Endodermal cell (in vitro differentiated cells): ENCODE data around the gene MAFG. TPM values are rescaled to one million over a fixed set of nuclear protein-coding genes. Genes with fewer than 3 reads are reported as not detected.

Experiments
- DNase-seq: peaks from one replicate; pipeline ENCODE4 v3.0.0-alpha.2; 2017
- H3K27ac ChIP-seq: 2 replicates; pipeline ENCODE4 v1.5.1; 2013; ENCODE audit warnings: mild to moderate bottlenecking, low read depth, low read length, moderate library complexity
- H3K27me3 ChIP-seq: 2 replicates; pipeline ENCODE4 v1.6.1; 2013; ENCODE audit warnings: mild to moderate bottlenecking, low read length, moderate library complexity; ENCODE audit not compliant: insufficient read depth, control insufficient read depth, poor library complexity, severe bottlenecking
- H3K36me3 ChIP-seq: 2 replicates; pipeline ENCODE4 v1.7.0; 2013; ENCODE audit warnings: mild to moderate bottlenecking, low read length, moderate library complexity; ENCODE audit not compliant: control insufficient read depth, insufficient read depth
- H3K4me1 ChIP-seq: one replicate; pipeline ENCODE4 v1.7.0; 2013; ENCODE audit warnings: low read length; ENCODE audit not compliant: control insufficient read depth, insufficient read depth
- H3K4me3 ChIP-seq: 2 replicates; pipeline ENCODE4 v1.5.1; 2013; ENCODE audit warnings: mild to moderate bottlenecking, low read length, moderate library complexity
- H3K9ac ChIP-seq: 2 replicates; pipeline ENCODE4 v1.6.1; 2013; ENCODE audit warnings: mild to moderate bottlenecking, low read length, moderate library complexity; ENCODE audit not compliant: poor library complexity, severe bottlenecking; ENCODE audit errors: extremely low read depth
- H3K9me3 ChIP-seq: 2 replicates; pipeline ENCODE4 v1.6.1; 2013; ENCODE audit warnings: mild to moderate bottlenecking, low read length, moderate library complexity; ENCODE audit not compliant: control insufficient read depth
- H3K27ac Mint-ChIP-seq: 2 replicates; pipeline ENCODE4 v1.8.0; 2020; ENCODE audit warnings: mixed read lengths
- H3K27me3 Mint-ChIP-seq: 2 replicates; pipeline ENCODE4 v1.8.0; 2021; ENCODE audit warnings: mild to moderate bottlenecking, mixed read lengths; ENCODE audit not compliant: insufficient read depth
- H3K36me3 Mint-ChIP-seq: 2 replicates; pipeline ENCODE4 v1.8.0; 2020; ENCODE audit warnings: low read depth, mixed read lengths
- H3K4me1 Mint-ChIP-seq: 2 replicates; pipeline ENCODE4 v1.8.0; 2020; ENCODE audit warnings: mixed read lengths
- H3K4me3 Mint-ChIP-seq: 2 replicates; pipeline ENCODE4 v1.8.0; 2020; ENCODE audit warnings: mild to moderate bottlenecking, moderate library complexity, mixed read lengths
- H3K9me3 Mint-ChIP-seq: 2 replicates; pipeline ENCODE4 v1.8.0; 2020; ENCODE audit warnings: mild to moderate bottlenecking, mixed read lengths
- CTCF ChIP-seq: fragments of 200-600 bp; sonication (generic); conservative IDR thresholded peaks from 2 replicates; pipeline ENCODE4 v1.5.0; 2021; ENCODE audit warnings: antibody characterized with exemption, mild to moderate bottlenecking
- WGBS, 2 experiments: methylation state at CpG; one replicate each; pipeline versions ENCODE4 v1.1.5 to v1.1.7; 2013; ENCODE audit warnings: missing lambda C conversion rate in 2 of 2, mixed read lengths in 1 of 2; ENCODE audit not compliant: insufficient coverage in 1 of 2, insufficient read length in 1 of 2; 5-methylcytosine and 5-hydroxymethylcytosine counted together
- total RNA-seq, 2 donors: library from RNA; stranded (reverse); fragmentation: NEBNext Ultra II Directional in 1 of 2; extraction: Animal tissue kit (Norgen Biotek cat#: 25700) in 1 of 2; gene quantifications; 2 replicates in 1 of 2; 3 replicates in 1 of 2; pipeline ENCODE4 v1.2.1, GENCODE V29; 2021

Gene MAFG
- total RNA-seq, 2 donors from 2014 or later, result 39.9 to 54.1 TPM

GRCh38 chr17:81930142-81931125 lies 2.9 kb upstream of the MAFG start:
- Histone ChIP-seq H3K4me3 (no peak overlapping the region), H3K9me3 (no peaks in the 10 kb centered on the region), H3K27me3 (peaks cover 4% of the 10 kb centered on the region), H3K4me1 (peaks cover 11% of the 10 kb centered on the region), H3K9ac (no peak overlapping the region), H3K27ac (no peak overlapping the region), H3K36me3 (peaks cover 3% of the 10 kb centered on the region)
- DNase-seq, result peak; percentile 75
- WGBS, 2 experiments, result 83 to 88% methylated on average over 14 to 20 of the region's 20 CpGs
- H3K4me3 Mint-ChIP-seq, result no peak overlapping the region
- peaks cover 7% of the 10 kb centered on the region for H3K4me1 Mint-ChIP-seq
- no peak overlapping the region for H3K27ac Mint-ChIP-seq
- H3K27me3 Mint-ChIP-seq, result peaks cover 6% of the 10 kb centered on the region
- TF ChIP-seq CTCF, result no peak
- H3K36me3 Mint-ChIP-seq, result peaks cover 6% of the 10 kb centered on the region
- no peaks in the 10 kb centered on the region for H3K9me3 Mint-ChIP-seq

- no peak for TF ChIP-seq CTCF
- Histone ChIP-seq H3K36me3 (no peaks in the 10 kb centered on the region), H3K4me3 (peak overlapping the region; percentile 80), H3K4me1 (peaks cover 17% of the 10 kb centered on the region), H3K9me3 (no peaks in the 10 kb centered on the region), H3K9ac (no peak overlapping the region), H3K27ac (no peak overlapping the region), H3K27me3 (peaks cover 4% of the 10 kb centered on the region)
- 91 to 92% methylated on average over 14 to 31 of the region's 31 CpGs for WGBS, 2 experiments
- H3K36me3 Mint-ChIP-seq, result no peaks in the 10 kb centered on the region
- peak overlapping the region; percentile 88 for H3K4me3 Mint-ChIP-seq
- H3K27ac Mint-ChIP-seq, result no peak overlapping the region
- no peaks in the 10 kb centered on the region for H3K9me3 Mint-ChIP-seq
- DNase-seq, result no peak
- peaks cover 6% of the 10 kb centered on the region for H3K27me3 Mint-ChIP-seq
- H3K4me1 Mint-ChIP-seq, result peaks cover 16% of the 10 kb centered on the region
Measured at GRCh38 chr17:81929253-81930141, 2.0 kb upstream of the MAFG start.

- H3K4me3 ChIP-seq, result peak overlapping the region; percentile 80
- no peaks in the 10 kb centered on the region for H3K9me3 Mint-ChIP-seq
- H3K36me3 Mint-ChIP-seq, result no peaks in the 10 kb centered on the region
- no peaks in the 10 kb centered on the region for H3K36me3 ChIP-seq
- H3K4me1 ChIP-seq, result peaks cover 17% of the 10 kb centered on the region
- H3K27me3 Mint-ChIP-seq, result peaks cover 6% of the 10 kb centered on the region
- no peak overlapping the region for H3K27ac Mint-ChIP-seq
- peaks cover 4% of the 10 kb centered on the region for H3K27me3 ChIP-seq
- no peak overlapping the region for H3K27ac ChIP-seq
- no peak for TF ChIP-seq CTCF
- peak; percentile 72 for DNase-seq
- H3K9ac ChIP-seq, result peak overlapping the region; percentile 63
- peaks cover 22% of the 10 kb centered on the region for H3K4me1 Mint-ChIP-seq
- 37 to 41% methylated on average over 18 to 42 of the region's 44 CpGs for WGBS, 2 experiments
- no peaks in the 10 kb centered on the region for H3K9me3 ChIP-seq
- peak overlapping the region; percentile 88 for H3K4me3 Mint-ChIP-seq
Measured at GRCh38 chr17:81928544-81929252, 1.2 kb upstream of the MAFG start.
